Tibial artery (tissue), 4 donors: ENCODE results near the gene ALCAM.

Experiments used
- DNase-seq, 2 donors: peaks; one replicate each; pipeline ENCODE4 v3.0.0-alpha.2; 2019
- H3K27ac ChIP-seq, 2 donors: fragments of 200-600 bp; sonication (generic) in 1 of 2; 1 replicate in 1 of 2; 2 replicates in 1 of 2; pipeline ENCODE4 v1.5.1; 2018 to 2019; ENCODE audit warnings: mild to moderate bottlenecking in 1 of 2
- H3K27me3 ChIP-seq, 2 donors: fragments of 200-600 bp; sonication (generic) in 1 of 2; one replicate each; pipeline versions ENCODE4 v1.5.1 to v1.6.0; 2016 to 2019
- H3K36me3 ChIP-seq, 3 donors: fragments of 200-600 bp; sonication (generic) in 2 of 3; one replicate each; pipeline ENCODE4 v1.5.1; 2016 to 2019; ENCODE audit warnings: mild to moderate bottlenecking in 2 of 3
- H3K4me1 ChIP-seq, 4 donors: fragments of 200-600 bp; sonication (generic) in 2 of 4; 1 replicate in 3 of 4; 2 replicates in 1 of 4; pipeline ENCODE4 v1.5.1; 2016 to 2019
- H3K4me3 ChIP-seq, 2 donors: fragments of 200-600 bp; sonication (generic) in 1 of 2; 1 replicate in 1 of 2; 2 replicates in 1 of 2; pipeline ENCODE4 v1.5.1; 2018 to 2019; ENCODE audit warnings: mild to moderate bottlenecking in 2 of 2
- H3K9me3 ChIP-seq, 3 donors: fragments of 200-600 bp; sonication (generic) in 1 of 3; one replicate each; pipeline ENCODE4 v1.5.1; 2016 to 2019
- CTCF ChIP-seq, 2 experiments: fragments of 200-600 bp in 1 of 2; fragments of 450-650 bp in 1 of 2; IDR thresholded peaks; one replicate each; pipeline ENCODE4 v1.5.1; 2017 to 2019; ENCODE audit warnings: antibody characterized with exemption in 2 of 2, mild to moderate bottlenecking in 1 of 2, moderate library complexity in 1 of 2
- intact Hi-C: fragments of 100-400 bp; cut with DNase I; formaldehyde crosslinking; loops from one replicate; pipeline ENCODE4 v1.15.0; 2023; ENCODE audit warnings: low total_unique reads

Gene ALCAM

GRCh38 chr3:105480768-105481167 lies 114.1 kb downstream of the ALCAM start:
- H3K36me3 ChIP-seq: no peaks in the 10 kb centered on the region
- no peaks in the 10 kb centered on the region for H3K27me3 ChIP-seq
- no peaks in the 10 kb centered on the region for H3K4me1 ChIP-seq
- TF ChIP-seq CTCF (IDR thresholded peaks at IDR 0.05): no peak
- no peak for DNase-seq
- H3K9me3 ChIP-seq: peaks cover 0 to 11% (median 0%) of the 10 kb centered on the region in 3 donors
- H3K4me3 ChIP-seq: no peak overlapping the region
- intact Hi-C loops: no loop called here
- no peak overlapping the region for H3K27ac ChIP-seq

GRCh38 chr3:105483476-105483875 lies 116.8 kb downstream of the ALCAM start:
- Histone ChIP-seq H3K27ac (no peak overlapping the region), H3K9me3 (no peaks in the 10 kb centered on the region), H3K36me3 (no peaks in the 10 kb centered on the region), H3K27me3 (no peaks in the 10 kb centered on the region), H3K4me1 (no peaks in the 10 kb centered on the region), H3K4me3 (no peak overlapping the region)
- intact Hi-C loops: no loop called here
- DNase-seq: no peak
- no peak for TF ChIP-seq CTCF (IDR thresholded peaks at IDR 0.05)

DNA sequence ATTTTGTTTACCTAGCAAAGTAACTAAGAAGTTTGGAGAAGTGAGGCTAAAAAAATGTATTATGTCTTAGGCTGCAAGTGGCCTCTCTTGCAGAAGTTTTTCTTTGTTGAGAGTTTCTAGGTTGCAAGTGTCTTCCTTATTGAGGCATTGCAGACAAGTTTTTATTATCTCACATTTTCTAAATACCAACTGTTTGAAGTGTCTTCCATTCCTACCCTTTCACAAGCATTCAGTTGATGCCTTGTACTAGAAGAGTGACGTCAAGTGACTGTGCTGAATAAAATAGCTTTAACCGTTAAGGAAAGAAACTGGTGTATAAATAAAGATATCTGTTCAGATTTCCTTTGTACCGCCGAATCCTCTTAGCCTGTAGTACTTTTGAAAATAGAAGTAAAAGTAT lies 123.3 kb downstream of the ALCAM start:
- intact Hi-C loops: no loop called here
- Histone ChIP-seq H3K4me3 (no peak overlapping the region), H3K9me3 (no peaks in the 10 kb centered on the region), H3K4me1 (peaks cover 0 to 2% (median 0%) of the 10 kb centered on the region in 4 donors), H3K27ac (no peak overlapping the region), H3K36me3 (peaks cover 0 to 4% (median 0%) of the 10 kb centered on the region in 3 donors), H3K27me3 (no peaks in the 10 kb centered on the region)
- no peak for TF ChIP-seq CTCF (IDR thresholded peaks at IDR 0.05)
- DNase-seq: no peak

DNA sequence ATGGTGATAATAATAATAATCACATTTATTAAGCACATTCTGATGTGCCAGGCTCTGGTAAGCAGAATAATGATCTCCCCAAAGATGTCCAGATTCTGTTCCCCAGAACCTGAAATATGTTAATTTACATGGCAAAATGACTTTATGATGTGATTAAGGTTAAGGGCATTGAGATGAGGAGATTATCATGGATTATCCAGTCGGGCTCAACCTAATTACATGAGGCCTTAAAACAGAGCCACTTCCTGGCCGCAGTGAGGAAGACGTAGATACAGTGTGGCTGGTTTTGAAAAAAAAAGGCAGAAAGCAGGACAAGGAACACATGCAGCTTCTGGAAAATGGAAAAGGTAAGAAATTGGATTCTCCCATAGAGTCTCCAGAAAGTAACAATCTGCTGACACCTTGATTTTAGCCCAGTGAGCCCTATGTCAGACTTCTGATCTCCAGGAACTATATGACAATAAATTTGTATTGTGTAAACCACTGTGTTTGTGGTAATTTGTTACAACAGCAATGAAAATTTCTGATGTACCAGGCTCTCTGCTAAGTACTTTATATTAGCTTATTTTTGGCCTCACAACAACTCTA lies 126.7 kb downstream of the ALCAM start:
- no peaks in the 10 kb centered on the region for H3K9me3 ChIP-seq
- DNase-seq: no peak
- peaks cover 0 to 5% (median 0%) of the 10 kb centered on the region in 4 donors for H3K4me1 ChIP-seq
- TF ChIP-seq CTCF (IDR thresholded peaks at IDR 0.05): no peak
- H3K27ac ChIP-seq: no peak overlapping the region
- no peak overlapping the region for H3K4me3 ChIP-seq
- H3K36me3 ChIP-seq: peaks cover 0 to 4% (median 0%) of the 10 kb centered on the region in 3 donors
- intact Hi-C loops: no loop called here
- H3K27me3 ChIP-seq: no peaks in the 10 kb centered on the region

DNA sequence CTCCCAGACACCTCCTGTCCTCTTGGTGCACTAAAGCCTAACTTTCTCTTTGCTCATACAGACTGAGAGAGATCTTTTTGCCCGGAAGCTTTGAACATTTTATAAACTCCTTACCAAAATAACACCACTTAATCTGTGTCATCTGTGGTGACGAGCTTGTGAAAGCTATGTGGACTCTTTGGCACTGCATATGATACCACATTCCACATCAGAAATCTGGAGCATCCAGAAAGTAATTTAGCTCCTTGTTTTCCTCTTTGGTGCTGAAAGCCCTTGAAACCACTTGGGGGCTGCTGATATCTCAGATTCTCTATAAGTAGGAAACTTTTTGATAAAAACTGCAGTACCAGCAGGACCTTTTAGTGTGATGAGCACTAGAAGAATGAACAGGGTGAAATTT lies 128.3 kb downstream of the ALCAM start:
- TF ChIP-seq CTCF (IDR thresholded peaks at IDR 0.05): no peak
- Histone ChIP-seq H3K4me3 (no peak overlapping the region), H3K27ac (no peak overlapping the region), H3K4me1 (peaks cover 0 to 17% (median 0%) of the 10 kb centered on the region in 4 donors), H3K9me3 (no peaks in the 10 kb centered on the region), H3K36me3 (peaks cover 0 to 4% (median 0%) of the 10 kb centered on the region in 3 donors), H3K27me3 (no peaks in the 10 kb centered on the region)
- intact Hi-C loops: no loop called here
- DNase-seq: no peak

DNA sequence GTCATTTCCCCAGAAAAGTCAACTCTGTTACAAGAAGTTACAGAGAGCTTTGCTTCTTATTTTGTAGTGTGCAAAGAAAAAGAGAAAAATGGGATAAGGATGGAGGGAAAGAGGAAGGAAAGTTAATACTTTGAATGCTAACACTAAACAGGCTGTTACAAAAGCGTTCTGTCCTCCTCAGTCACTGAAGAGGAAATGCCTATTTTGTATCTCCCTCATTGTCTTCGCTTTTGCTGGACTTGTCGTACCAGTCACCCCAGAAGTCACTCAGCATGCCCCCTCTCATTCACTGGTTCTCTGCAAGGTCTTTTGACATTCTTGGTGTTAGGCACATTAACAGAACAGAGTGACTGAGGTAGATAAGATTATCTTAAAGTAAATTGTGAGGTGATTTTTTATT lies 129.6 kb downstream of the ALCAM start:
- no peak for TF ChIP-seq CTCF (IDR thresholded peaks at IDR 0.05)
- intact Hi-C loops: no loop called here
- Histone ChIP-seq H3K36me3 (no peaks in the 10 kb centered on the region), H3K27ac (no peak overlapping the region), H3K9me3 (no peaks in the 10 kb centered on the region), H3K27me3 (no peaks in the 10 kb centered on the region), H3K4me1 (peaks cover 0 to 19% (median 0%) of the 10 kb centered on the region in 4 donors), H3K4me3 (no peak overlapping the region)
- DNase-seq: no peak
